Esophagus muscularis mucosa (tissue), 3 donors: ENCODE measurements around the gene GALNTL6.

Experiments used
- CTCF ChIP-seq, 3 experiments: fragments of 200-600 bp in 2 of 3; fragments of 450-650 bp in 1 of 3; sonication (generic) in 2 of 3; IDR thresholded peaks; one replicate each; pipeline ENCODE4 v1.5.1; 2017 to 2019; ENCODE audit warnings: antibody characterized with exemption in 3 of 3, mild to moderate bottlenecking in 2 of 3, moderate library complexity in 1 of 3
- POLR2A ChIP-seq: fragments of 450-650 bp; IDR thresholded peaks from one replicate; pipeline ENCODE4 v1.6.1; 2017; ENCODE audit warnings: antibody characterized with exemption, moderate library complexity, mild to moderate bottlenecking, low read depth

- TF ChIP-seq CTCF (IDR thresholded peaks at IDR 0.05) (no peak), POLR2A (no peak)
Measured at GRCh38 chr4:172055046-172055445, 241.8 kb downstream of the GALNTL6 start.
